Measurements from ENCODE around the gene KLHL40. TPM values are rescaled to one million over a fixed set of nuclear protein-coding genes. Genes with fewer than 3 reads are reported as not detected.

The KLHL40 gene
- total and polyA plus RNA-seq, 7 experiments from 2014 or later = not detected

DNA sequence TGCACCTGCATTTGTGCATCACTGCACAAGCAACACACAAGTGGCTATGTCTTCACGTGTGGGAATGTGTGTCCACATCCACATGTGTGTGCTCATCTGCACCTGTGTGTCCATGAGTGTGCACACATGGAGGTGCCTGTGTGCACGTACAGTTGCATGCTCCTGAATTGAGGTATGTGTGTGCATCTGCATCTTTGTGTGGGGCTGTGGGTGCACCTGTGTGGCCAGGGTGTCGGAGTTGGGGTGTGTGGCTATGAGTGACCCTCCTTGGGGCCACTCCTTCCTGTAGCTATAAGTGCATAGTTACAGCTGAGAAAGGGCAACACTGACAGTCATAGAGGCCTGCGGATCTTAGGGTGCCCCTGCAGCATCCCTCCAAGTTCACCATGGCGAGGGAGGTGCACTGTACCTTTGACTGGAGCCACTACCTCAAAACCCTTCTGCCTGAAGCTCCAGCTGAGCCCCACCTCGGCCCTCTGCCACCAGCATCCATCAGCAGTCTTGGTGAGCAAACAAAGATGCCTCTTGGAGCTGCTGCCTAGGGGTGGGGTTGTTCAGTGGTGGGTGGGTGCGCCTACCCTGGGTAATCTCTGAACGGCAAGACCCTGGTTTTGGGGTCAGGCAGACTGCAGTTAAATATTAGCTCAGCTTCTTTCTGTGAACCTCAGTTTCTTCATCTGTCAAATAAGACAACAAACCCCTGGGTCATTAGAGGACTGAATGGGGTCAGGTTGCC is 22.5 kb downstream of the KLHL40 start:
- POLR2A ChIA-PET = no interaction called here
- H3K27me3 ChIP-seq (ENCODE audit: control insufficient read depth in 2 of 2, insufficient read depth in 2 of 2, low read length in 2 of 2) = no peaks in the 10 kb centered on the region
- H3K4me1 ChIP-seq (ENCODE audit: control insufficient read depth in 2 of 2, insufficient read depth in 2 of 2, low read length in 2 of 2) = no peaks in the 10 kb centered on the region
- no peak for DNase-seq
- no peaks in the 10 kb centered on the region for H3K36me3 ChIP-seq (ENCODE audit: control insufficient read depth in 2 of 3, insufficient read depth in 3 of 3, low read length in 3 of 3)
- no peak overlapping the region for H3K27ac ChIP-seq (ENCODE audit: low read depth, low read length)
- CTCF ChIA-PET = no interaction called here
- H3K9me3 ChIP-seq (ENCODE audit: control insufficient read depth in 2 of 3, low read length in 3 of 3) = no peaks in the 10 kb centered on the region
- H3K9me3 Mint-ChIP-seq = no peaks in the 10 kb centered on the region
- intact Hi-C loops (cut with micrococcal nuclease) = no loop called here
- peaks cover 0 to 3% (median 0%) of the 10 kb centered on the region in 5 donors for H3K36me3 Mint-ChIP-seq
- H3K4me1 Mint-ChIP-seq = no peaks in the 10 kb centered on the region
- H3K4me3 ChIP-seq (ENCODE audit: low read length) = no peak overlapping the region
- no peak overlapping the region for H3K4me3 Mint-ChIP-seq
- H3K27me3 Mint-ChIP-seq = peaks cover 0 to 4% (median 0%) of the 10 kb centered on the region in 5 donors
- no peak for ATAC-seq
- H3K27ac Mint-ChIP-seq = no peak overlapping the region

- H3K4me3 Mint-ChIP-seq = no peak overlapping the region
- Histone ChIP-seq H3K9me3 (ENCODE audit: control insufficient read depth in 2 of 3, low read length in 3 of 3) (no peaks in the 10 kb centered on the region), H3K4me1 (ENCODE audit: control insufficient read depth in 2 of 2, insufficient read depth in 2 of 2, low read length in 2 of 2) (no peaks in the 10 kb centered on the region), H3K27ac (ENCODE audit: low read depth, low read length) (no peak overlapping the region), H3K27me3 (ENCODE audit: control insufficient read depth in 2 of 2, insufficient read depth in 2 of 2, low read length in 2 of 2) (no peaks in the 10 kb centered on the region), H3K4me3 (ENCODE audit: low read length) (no peak overlapping the region), H3K36me3 (ENCODE audit: control insufficient read depth in 2 of 3, insufficient read depth in 3 of 3, low read length in 3 of 3) (no peaks in the 10 kb centered on the region)
- ATAC-seq = no peak
- H3K36me3 Mint-ChIP-seq = peaks cover 0 to 3% (median 0%) of the 10 kb centered on the region in 5 donors
- intact Hi-C loops (cut with micrococcal nuclease) = no loop called here
- peaks cover 0 to 3% (median 0%) of the 10 kb centered on the region in 5 donors for H3K27me3 Mint-ChIP-seq
- H3K27ac Mint-ChIP-seq = no peak overlapping the region
- POLR2A ChIA-PET = no interaction called here
- CTCF ChIA-PET = no interaction called here
- no peaks in the 10 kb centered on the region for H3K4me1 Mint-ChIP-seq
- no peak for DNase-seq
- no peaks in the 10 kb centered on the region for H3K9me3 Mint-ChIP-seq
These were observed 23.3 kb downstream of the KLHL40 start for GRCh38 chr3:42708611-42709151.

DNA sequence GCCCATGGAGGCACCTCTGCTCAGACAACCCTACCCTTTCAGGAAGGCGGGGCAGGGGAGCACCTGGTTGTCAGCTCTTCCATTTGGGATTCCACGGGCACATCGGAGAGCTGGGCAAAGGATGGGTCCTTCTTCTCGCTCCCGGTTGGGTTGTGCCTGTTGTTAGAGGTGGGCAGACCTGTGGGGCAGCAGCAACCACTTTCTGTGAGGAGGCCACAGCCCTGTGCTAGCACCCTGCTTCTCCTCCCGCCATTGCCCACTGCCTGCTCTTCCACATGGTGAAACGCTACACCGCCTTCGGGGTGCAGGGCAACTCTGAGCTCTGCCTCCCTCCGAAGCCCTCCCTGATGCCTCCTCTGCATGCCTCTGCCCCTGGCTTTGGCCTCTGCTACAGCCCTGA is 24.3 kb downstream of the KLHL40 start:
- H3K9me3 Mint-ChIP-seq = no peaks in the 10 kb centered on the region
- H3K27me3 Mint-ChIP-seq = peaks cover 0 to 6% (median 0%) of the 10 kb centered on the region in 5 donors
- intact Hi-C loops (cut with micrococcal nuclease) = no loop called here
- no peaks in the 10 kb centered on the region for H3K27me3 ChIP-seq (ENCODE audit: control insufficient read depth in 2 of 2, insufficient read depth in 2 of 2, low read length in 2 of 2)
- CTCF ChIA-PET = no interaction called here
- no peak overlapping the region for H3K4me3 ChIP-seq (ENCODE audit: low read length)
- H3K36me3 Mint-ChIP-seq = peaks cover 0 to 3% (median 0%) of the 10 kb centered on the region in 5 donors
- POLR2A ChIA-PET = no interaction called here
- no peak for ATAC-seq
- H3K4me1 ChIP-seq (ENCODE audit: control insufficient read depth in 2 of 2, insufficient read depth in 2 of 2, low read length in 2 of 2) = no peaks in the 10 kb centered on the region
- no peaks in the 10 kb centered on the region for H3K4me1 Mint-ChIP-seq
- no peak overlapping the region for H3K4me3 Mint-ChIP-seq
- H3K9me3 ChIP-seq (ENCODE audit: control insufficient read depth in 2 of 3, low read length in 3 of 3) = no peaks in the 10 kb centered on the region
- no peak overlapping the region for H3K27ac Mint-ChIP-seq
- no peak overlapping the region for H3K27ac ChIP-seq (ENCODE audit: low read depth, low read length)
- no peak for DNase-seq
- H3K36me3 ChIP-seq (ENCODE audit: control insufficient read depth in 2 of 3, insufficient read depth in 3 of 3, low read length in 3 of 3) = no peaks in the 10 kb centered on the region

GRCh38 chr3:42710323-42711021 is 25.1 kb downstream of the KLHL40 start:
- no peak overlapping the region for H3K27ac ChIP-seq (ENCODE audit: low read depth, low read length)
- POLR2A ChIA-PET = no interaction called here
- Mint-ChIP-seq H3K4me1 (no peaks in the 10 kb centered on the region), H3K4me3 (no peak overlapping the region), H3K27me3 (peaks cover 0 to 6% (median 0%) of the 10 kb centered on the region in 5 donors), H3K27ac (no peak overlapping the region), H3K36me3 (peaks cover 0 to 3% (median 0%) of the 10 kb centered on the region in 5 donors), H3K9me3 (no peaks in the 10 kb centered on the region)
- H3K4me1 ChIP-seq (ENCODE audit: control insufficient read depth in 2 of 2, insufficient read depth in 2 of 2, low read length in 2 of 2) = no peaks in the 10 kb centered on the region
- no peaks in the 10 kb centered on the region for H3K27me3 ChIP-seq (ENCODE audit: control insufficient read depth in 2 of 2, insufficient read depth in 2 of 2, low read length in 2 of 2)
- intact Hi-C loops (cut with micrococcal nuclease) = no loop called here
- DNase-seq (no peak), ATAC-seq (no peak)
- CTCF ChIA-PET = no interaction called here
- no peak overlapping the region for H3K4me3 ChIP-seq (ENCODE audit: low read length)
- H3K36me3 ChIP-seq (ENCODE audit: control insufficient read depth in 2 of 3, insufficient read depth in 3 of 3, low read length in 3 of 3) = no peaks in the 10 kb centered on the region
- no peaks in the 10 kb centered on the region for H3K9me3 ChIP-seq (ENCODE audit: control insufficient read depth in 2 of 3, low read length in 3 of 3)

DNA sequence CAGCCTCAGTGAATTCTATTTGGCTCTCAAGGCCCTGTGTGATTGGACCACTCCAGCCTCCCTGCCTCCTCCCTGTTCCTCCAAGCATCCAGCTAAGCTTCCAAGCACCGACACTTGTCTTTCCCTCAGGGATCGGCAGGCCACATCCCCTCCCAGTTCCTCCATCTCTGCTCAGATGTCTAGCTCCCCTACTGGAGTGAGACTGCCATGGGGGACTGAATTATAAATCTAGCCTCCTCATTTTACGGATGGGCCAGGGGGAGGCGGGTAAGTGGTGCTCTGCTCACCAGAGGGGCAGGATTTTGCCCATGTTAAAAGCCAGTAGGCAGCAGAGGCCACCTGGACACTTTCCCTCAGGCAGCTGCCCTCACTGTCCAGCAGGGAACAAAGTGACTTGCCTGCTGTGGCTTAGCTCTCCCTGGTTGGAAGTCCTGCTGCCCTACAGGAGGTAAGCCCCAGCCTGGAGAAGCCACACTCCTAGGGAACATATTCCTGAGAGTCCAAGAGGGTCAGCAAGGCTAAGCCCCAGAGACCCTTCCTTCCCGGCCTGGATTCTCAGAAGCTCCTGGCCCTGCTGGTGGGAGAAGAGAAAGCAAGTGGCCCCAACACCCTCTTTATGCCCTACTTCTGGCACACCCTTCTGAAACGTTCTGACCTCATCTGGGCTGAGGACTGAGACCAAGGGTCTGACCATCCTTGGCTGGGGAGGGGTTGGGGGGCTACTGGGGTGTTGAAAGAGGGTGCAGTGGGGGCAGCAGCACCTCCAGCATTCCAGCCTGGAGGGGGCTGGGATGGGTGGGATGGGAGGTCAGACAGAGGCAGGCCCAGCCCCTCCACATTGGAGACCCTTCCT is 26.4 kb downstream of the KLHL40 start:
- Mint-ChIP-seq H3K27me3 (peaks cover 0 to 6% (median 0%) of the 10 kb centered on the region in 5 donors), H3K27ac (no peak overlapping the region), H3K36me3 (peaks cover 0 to 3% (median 0%) of the 10 kb centered on the region in 5 donors), H3K4me3 (no peak overlapping the region), H3K9me3 (no peaks in the 10 kb centered on the region), H3K4me1 (no peaks in the 10 kb centered on the region)
- Histone ChIP-seq H3K4me3 (ENCODE audit: low read length) (no peak overlapping the region), H3K27me3 (ENCODE audit: control insufficient read depth in 2 of 2, insufficient read depth in 2 of 2, low read length in 2 of 2) (no peaks in the 10 kb centered on the region), H3K4me1 (ENCODE audit: control insufficient read depth in 2 of 2, insufficient read depth in 2 of 2, low read length in 2 of 2) (no peaks in the 10 kb centered on the region), H3K36me3 (ENCODE audit: control insufficient read depth in 2 of 3, insufficient read depth in 3 of 3, low read length in 3 of 3) (no peaks in the 10 kb centered on the region), H3K9me3 (ENCODE audit: control insufficient read depth in 2 of 3, low read length in 3 of 3) (no peaks in the 10 kb centered on the region), H3K27ac (ENCODE audit: low read depth, low read length) (no peak overlapping the region)
- intact Hi-C loops (cut with micrococcal nuclease) = no loop called here
- POLR2A ChIA-PET = no interaction called here
- ATAC-seq (no peak), DNase-seq (no peak)
- CTCF ChIA-PET = no interaction called here

GRCh38 chr3:42712344-42712648 is 27.0 kb downstream of the KLHL40 start:
- Mint-ChIP-seq H3K27me3 (peaks cover 0 to 6% (median 0%) of the 10 kb centered on the region in 5 donors), H3K4me3 (no peak overlapping the region), H3K27ac (no peak overlapping the region), H3K9me3 (no peaks in the 10 kb centered on the region), H3K36me3 (peaks cover 0 to 3% (median 0%) of the 10 kb centered on the region in 5 donors), H3K4me1 (no peaks in the 10 kb centered on the region)
- Histone ChIP-seq H3K4me3 (ENCODE audit: low read length) (no peak overlapping the region), H3K36me3 (ENCODE audit: control insufficient read depth in 2 of 3, insufficient read depth in 3 of 3, low read length in 3 of 3) (no peaks in the 10 kb centered on the region), H3K9me3 (ENCODE audit: control insufficient read depth in 2 of 3, low read length in 3 of 3) (no peaks in the 10 kb centered on the region), H3K27ac (ENCODE audit: low read depth, low read length) (no peak overlapping the region), H3K27me3 (ENCODE audit: control insufficient read depth in 2 of 2, insufficient read depth in 2 of 2, low read length in 2 of 2) (no peaks in the 10 kb centered on the region), H3K4me1 (ENCODE audit: control insufficient read depth in 2 of 2, insufficient read depth in 2 of 2, low read length in 2 of 2) (no peaks in the 10 kb centered on the region)
- intact Hi-C loops (cut with micrococcal nuclease) = no loop called here
- ATAC-seq (no peak), DNase-seq (no peak)
- POLR2A ChIA-PET = interaction anchor here (0.8 kb wide), 1 partner anchor 156 kb away, joined by 4 read pairs; no protein-coding TSS in a partner anchor
- CTCF ChIA-PET = no interaction called here

Measured in naive thymus-derived CD4-positive, alpha-beta T cell (primary cell).